Endodermal cell (in vitro differentiated cells): ENCODE data around the gene SLC22A1. TPM values are rescaled to one million over a fixed set of nuclear protein-coding genes. Genes with fewer than 3 reads are reported as not detected.
A peak's percentile ranks its signal among the peaks of the same experiment; 100 is the strongest.

Experiments
- DNase-seq: peaks from one replicate; pipeline ENCODE4 v3.0.0-alpha.2; 2017
- H3K27ac ChIP-seq: 2 replicates; pipeline ENCODE4 v1.5.1; 2013; ENCODE audit warnings: mild to moderate bottlenecking, low read depth, low read length, moderate library complexity
- H3K27me3 ChIP-seq: 2 replicates; pipeline ENCODE4 v1.6.1; 2013; ENCODE audit warnings: mild to moderate bottlenecking, low read length, moderate library complexity; ENCODE audit not compliant: insufficient read depth, control insufficient read depth, poor library complexity, severe bottlenecking
- H3K36me3 ChIP-seq: 2 replicates; pipeline ENCODE4 v1.7.0; 2013; ENCODE audit warnings: mild to moderate bottlenecking, low read length, moderate library complexity; ENCODE audit not compliant: control insufficient read depth, insufficient read depth
- H3K4me1 ChIP-seq: one replicate; pipeline ENCODE4 v1.7.0; 2013; ENCODE audit warnings: low read length; ENCODE audit not compliant: control insufficient read depth, insufficient read depth
- H3K4me3 ChIP-seq: 2 replicates; pipeline ENCODE4 v1.5.1; 2013; ENCODE audit warnings: mild to moderate bottlenecking, low read length, moderate library complexity
- H3K9ac ChIP-seq: 2 replicates; pipeline ENCODE4 v1.6.1; 2013; ENCODE audit warnings: mild to moderate bottlenecking, low read length, moderate library complexity; ENCODE audit not compliant: poor library complexity, severe bottlenecking; ENCODE audit errors: extremely low read depth
- H3K9me3 ChIP-seq: 2 replicates; pipeline ENCODE4 v1.6.1; 2013; ENCODE audit warnings: mild to moderate bottlenecking, low read length, moderate library complexity; ENCODE audit not compliant: control insufficient read depth
- H3K27ac Mint-ChIP-seq: 2 replicates; pipeline ENCODE4 v1.8.0; 2020; ENCODE audit warnings: mixed read lengths
- H3K27me3 Mint-ChIP-seq: 2 replicates; pipeline ENCODE4 v1.8.0; 2021; ENCODE audit warnings: mild to moderate bottlenecking, mixed read lengths; ENCODE audit not compliant: insufficient read depth
- H3K36me3 Mint-ChIP-seq: 2 replicates; pipeline ENCODE4 v1.8.0; 2020; ENCODE audit warnings: low read depth, mixed read lengths
- H3K4me1 Mint-ChIP-seq: 2 replicates; pipeline ENCODE4 v1.8.0; 2020; ENCODE audit warnings: mixed read lengths
- H3K4me3 Mint-ChIP-seq: 2 replicates; pipeline ENCODE4 v1.8.0; 2020; ENCODE audit warnings: mild to moderate bottlenecking, moderate library complexity, mixed read lengths
- H3K9me3 Mint-ChIP-seq: 2 replicates; pipeline ENCODE4 v1.8.0; 2020; ENCODE audit warnings: mild to moderate bottlenecking, mixed read lengths
- WGBS, 2 experiments: methylation state at CpG; one replicate each; pipeline versions ENCODE4 v1.1.5 to v1.1.7; 2013; ENCODE audit warnings: missing lambda C conversion rate in 2 of 2, mixed read lengths in 1 of 2; ENCODE audit not compliant: insufficient coverage in 1 of 2, insufficient read length in 1 of 2; 5-methylcytosine and 5-hydroxymethylcytosine counted together
- total RNA-seq, 2 donors: library from RNA; stranded (reverse); fragmentation: NEBNext Ultra II Directional in 1 of 2; extraction: Animal tissue kit (Norgen Biotek cat#: 25700) in 1 of 2; gene quantifications; 2 replicates in 1 of 2; 3 replicates in 1 of 2; pipeline ENCODE4 v1.2.1, GENCODE V29; 2021
- TF ChIP-seq, protein P1 (sequence below): fragments of 200-600 bp; sonication (generic); conservative IDR thresholded peaks from 2 replicates; pipeline ENCODE4 v1.5.0; 2021; ENCODE audit warnings: antibody characterized with exemption, mild to moderate bottlenecking

The SLC22A1 gene
- total RNA-seq, 2 donors from 2014 or later: 1.0 TPM; not detected in 1

GRCh38 chr6:160127270-160128124 lies 5.9 kb downstream of the SLC22A1 start:
- H3K27ac Mint-ChIP-seq: no peak overlapping the region
- no peak overlapping the region for H3K4me3 Mint-ChIP-seq
- H3K27ac ChIP-seq: no peak overlapping the region
- 95 to 96% methylated on average over 13 to 16 of the region's 16 CpGs for WGBS, 2 experiments
- peaks cover 5% of the 10 kb centered on the region for H3K4me1 ChIP-seq
- no peaks in the 10 kb centered on the region for H3K36me3 ChIP-seq
- H3K4me3 ChIP-seq: no peak overlapping the region
- peaks cover 8% of the 10 kb centered on the region for H3K27me3 ChIP-seq
- TF ChIP-seq, protein P1, sequence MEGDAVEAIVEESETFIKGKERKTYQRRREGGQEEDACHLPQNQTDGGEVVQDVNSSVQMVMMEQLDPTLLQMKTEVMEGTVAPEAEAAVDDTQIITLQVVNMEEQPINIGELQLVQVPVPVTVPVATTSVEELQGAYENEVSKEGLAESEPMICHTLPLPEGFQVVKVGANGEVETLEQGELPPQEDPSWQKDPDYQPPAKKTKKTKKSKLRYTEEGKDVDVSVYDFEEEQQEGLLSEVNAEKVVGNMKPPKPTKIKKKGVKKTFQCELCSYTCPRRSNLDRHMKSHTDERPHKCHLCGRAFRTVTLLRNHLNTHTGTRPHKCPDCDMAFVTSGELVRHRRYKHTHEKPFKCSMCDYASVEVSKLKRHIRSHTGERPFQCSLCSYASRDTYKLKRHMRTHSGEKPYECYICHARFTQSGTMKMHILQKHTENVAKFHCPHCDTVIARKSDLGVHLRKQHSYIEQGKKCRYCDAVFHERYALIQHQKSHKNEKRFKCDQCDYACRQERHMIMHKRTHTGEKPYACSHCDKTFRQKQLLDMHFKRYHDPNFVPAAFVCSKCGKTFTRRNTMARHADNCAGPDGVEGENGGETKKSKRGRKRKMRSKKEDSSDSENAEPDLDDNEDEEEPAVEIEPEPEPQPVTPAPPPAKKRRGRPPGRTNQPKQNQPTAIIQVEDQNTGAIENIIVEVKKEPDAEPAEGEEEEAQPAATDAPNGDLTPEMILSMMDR: no peak
- H3K4me1 Mint-ChIP-seq: peaks cover 5% of the 10 kb centered on the region
- H3K27me3 Mint-ChIP-seq: peaks cover 46% of the 10 kb centered on the region
- DNase-seq: peak; percentile 25
- H3K9me3 ChIP-seq: no peaks in the 10 kb centered on the region
- no peaks in the 10 kb centered on the region for H3K9me3 Mint-ChIP-seq
- no peak overlapping the region for H3K9ac ChIP-seq
- H3K36me3 Mint-ChIP-seq: peaks cover 6% of the 10 kb centered on the region

DNA sequence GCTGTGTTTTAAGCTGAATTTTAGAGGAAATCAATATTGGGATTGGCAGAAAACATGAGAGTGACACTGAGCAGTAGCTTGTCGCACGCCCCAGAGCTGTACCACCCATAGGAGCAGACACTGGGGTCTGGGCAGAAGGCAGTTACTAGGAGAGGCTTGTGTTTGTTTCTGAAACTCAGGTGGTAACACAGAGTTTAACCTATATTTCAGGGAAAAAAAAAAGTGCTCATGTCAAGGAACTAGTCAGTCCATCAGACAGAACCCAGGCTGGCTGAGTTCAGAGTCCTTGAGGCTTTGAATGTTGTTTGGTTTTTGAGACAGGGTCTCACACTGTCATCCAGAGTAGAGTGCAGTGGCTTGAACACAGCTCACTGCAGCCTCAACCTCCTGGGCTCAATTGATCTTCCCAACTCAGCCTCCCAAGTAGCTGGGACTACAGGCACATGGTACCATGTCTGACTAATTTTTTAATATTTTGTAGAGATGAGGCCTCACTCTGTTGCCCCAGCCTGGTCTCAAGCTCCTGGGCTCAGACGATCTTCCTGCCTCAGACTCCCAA lies 6.6 kb downstream of the SLC22A1 start:
- Mint-ChIP-seq H3K36me3 (peaks cover 6% of the 10 kb centered on the region), H3K27me3 (peaks cover 48% of the 10 kb centered on the region), H3K9me3 (no peaks in the 10 kb centered on the region), H3K4me3 (no peak overlapping the region), H3K4me1 (peaks cover 12% of the 10 kb centered on the region), H3K27ac (no peak overlapping the region)
- Histone ChIP-seq H3K9ac (no peak overlapping the region), H3K4me3 (no peak overlapping the region), H3K27me3 (peaks cover 8% of the 10 kb centered on the region), H3K9me3 (no peaks in the 10 kb centered on the region), H3K27ac (no peak overlapping the region), H3K4me1 (peaks cover 9% of the 10 kb centered on the region), H3K36me3 (no peaks in the 10 kb centered on the region)
- 91 to 93% methylated on average over 3 of the region's 3 CpGs for WGBS, 2 experiments
- TF ChIP-seq, protein P1: no peak
- DNase-seq: peak; percentile 6

DNA sequence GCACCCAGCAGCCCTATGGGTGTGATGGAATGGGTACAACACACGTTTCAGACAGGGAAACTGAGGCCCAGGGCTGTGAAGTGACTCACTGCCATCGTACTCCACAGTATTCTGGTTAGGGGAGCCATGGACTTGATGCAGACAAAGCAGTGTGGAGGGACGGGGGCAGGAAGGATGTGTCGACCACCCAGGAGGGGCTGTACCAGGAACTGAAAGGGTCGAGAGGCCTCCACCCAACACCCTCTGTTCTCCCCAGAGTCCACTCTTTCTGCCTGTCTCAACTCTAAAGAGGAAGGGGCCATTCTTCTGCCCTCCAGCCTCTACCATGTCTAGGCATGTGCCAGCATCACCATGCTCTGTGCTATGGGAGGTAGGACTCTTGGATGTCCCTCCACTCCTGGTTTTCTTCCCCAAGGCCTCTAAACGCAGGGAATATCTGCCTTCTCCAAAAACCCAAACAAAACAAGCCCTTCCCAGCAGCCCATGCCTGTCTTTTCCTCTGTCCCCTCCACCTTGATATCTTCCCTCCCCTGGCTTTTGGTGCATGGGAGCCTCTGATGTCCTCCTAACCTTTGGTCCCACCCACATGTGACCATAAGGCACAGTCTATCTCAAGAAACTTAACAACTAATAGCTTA lies 7.4 kb downstream of the SLC22A1 start:
- peaks cover 9% of the 10 kb centered on the region for H3K4me1 ChIP-seq
- TF ChIP-seq, protein P1: no peak
- no peak overlapping the region for H3K4me3 ChIP-seq
- H3K36me3 Mint-ChIP-seq: peaks cover 6% of the 10 kb centered on the region
- WGBS, 2 experiments: 89% methylated on average over 6 of the region's 6 CpGs; no CpG with 5 or more reads in 1 of the 2 experiments
- H3K27me3 Mint-ChIP-seq: peaks cover 54% of the 10 kb centered on the region
- H3K4me3 Mint-ChIP-seq: no peak overlapping the region
- H3K27ac Mint-ChIP-seq: no peak overlapping the region
- H3K27ac ChIP-seq: no peak overlapping the region
- peaks cover 16% of the 10 kb centered on the region for H3K4me1 Mint-ChIP-seq
- no peaks in the 10 kb centered on the region for H3K9me3 Mint-ChIP-seq
- H3K36me3 ChIP-seq: no peaks in the 10 kb centered on the region
- no peaks in the 10 kb centered on the region for H3K9me3 ChIP-seq
- peaks cover 8% of the 10 kb centered on the region for H3K27me3 ChIP-seq
- DNase-seq: peak; percentile 13
- H3K9ac ChIP-seq: no peak overlapping the region
